WTC11 (cell line): ENCODE measurements around the gene FAHD2A. TPM values are rescaled to one million over a fixed set of nuclear protein-coding genes. Genes with fewer than 3 reads are reported as not detected.

Experiments used
- ATAC-seq: fragments of 200-7000 bp; cut with Tn5 transposase; 2 replicates; pipeline ENCODE4 v1.10.0; 2021; ENCODE audit warnings: mild to moderate bottlenecking, moderate library complexity
- CTCF ChIA-PET: fragments of 300-600 bp; sonication (Branson Sonifier 250); formaldehyde crosslinking; loops from one replicate; lab custom pipeline; 2021; ENCODE audit warnings: antibody characterized with exemption; lab: Charles Lee
- POLR2A ChIA-PET: fragments of 350-600 bp; sonication (Branson Sonifier 250); formaldehyde crosslinking; loops from one replicate; lab custom pipeline; 2021; ENCODE audit warnings: antibody characterized with exemption; lab: Charles Lee
- DNase-seq: peaks from one replicate; pipeline ENCODE4 v3.0.0; 2021; ENCODE audit warnings: low spot score
- H3K27ac Mint-ChIP-seq: 2 replicates; pipeline ENCODE4 v1.8.0; 2021; ENCODE audit warnings: mixed read lengths
- H3K27me3 Mint-ChIP-seq: 2 replicates; pipeline ENCODE4 v1.8.0; 2021; ENCODE audit warnings: low read depth, mild to moderate bottlenecking, moderate library complexity, mixed read lengths
- H3K36me3 Mint-ChIP-seq: 2 replicates; pipeline ENCODE4 v1.8.0; 2021; ENCODE audit warnings: mixed read lengths
- H3K4me1 Mint-ChIP-seq: 2 replicates; pipeline ENCODE4 v1.8.0; 2022; ENCODE audit warnings: mixed read lengths
- H3K4me3 Mint-ChIP-seq: 2 replicates; pipeline ENCODE4 v1.8.0; 2021; ENCODE audit warnings: mild to moderate bottlenecking, moderate library complexity, mixed read lengths
- H3K9me3 Mint-ChIP-seq: 2 replicates; pipeline ENCODE4 v1.8.0; 2021; ENCODE audit warnings: mixed read lengths
- CBFB ChIP-seq: sonication (generic); formaldehyde crosslinking; IDR thresholded peaks from 2 replicates; pipeline ENCODE4 v1.8.1; 2022; ENCODE audit warnings: mild to moderate bottlenecking, low read depth, missing genetic modification reagents
- ELF4 ChIP-seq: sonication (generic); formaldehyde crosslinking; IDR thresholded peaks from 2 replicates; pipeline ENCODE4 v1.8.1; 2022; ENCODE audit warnings: low read depth, mild to moderate bottlenecking, moderate library complexity, missing genetic modification reagents
- ETV6 ChIP-seq: sonication (generic); formaldehyde crosslinking; IDR thresholded peaks from 2 replicates; pipeline ENCODE4 v1.8.1; 2022; ENCODE audit warnings: mild to moderate bottlenecking, missing genetic modification reagents
- FOXK1 ChIP-seq: sonication (generic); formaldehyde crosslinking; IDR thresholded peaks from 2 replicates; pipeline ENCODE4 v1.8.0; 2022; ENCODE audit warnings: mild to moderate bottlenecking, moderate library complexity, missing genetic modification reagents
- FOXP1 ChIP-seq: sonication (generic); formaldehyde crosslinking; IDR thresholded peaks from 2 replicates; pipeline ENCODE4 v1.8.0; 2022; ENCODE audit warnings: missing genetic modification reagents, mild to moderate bottlenecking, moderate library complexity, borderline replicate concordance
- GTF2I ChIP-seq: fragments of 250-450 bp; sonication (Bioruptor Pico); conservative IDR thresholded peaks from 2 replicates; pipeline ENCODE4 v1.4.0; 2021; ENCODE audit warnings: mild to moderate bottlenecking
- NR1H2 ChIP-seq: sonication (generic); formaldehyde crosslinking; IDR thresholded peaks from 2 replicates; pipeline ENCODE4 v1.9.0; 2021; ENCODE audit warnings: mild to moderate bottlenecking, moderate library complexity, missing genetic modification reagents
- NR2C2 ChIP-seq: sonication (generic); formaldehyde crosslinking; IDR thresholded peaks from 2 replicates; pipeline ENCODE4 v1.8.0; 2022; ENCODE audit warnings: mild to moderate bottlenecking, missing genetic modification reagents
- RELA ChIP-seq: sonication (generic); formaldehyde crosslinking; IDR thresholded peaks from 2 replicates; pipeline ENCODE4 v1.8.1; 2022; ENCODE audit warnings: missing genetic modification reagents, mild to moderate bottlenecking, borderline replicate concordance
- RORB ChIP-seq: fragments of 250-450 bp; sonication (Bioruptor Pico); IDR thresholded peaks from 2 replicates; pipeline ENCODE4 v1.9.0; 2021; ENCODE audit warnings: mild to moderate bottlenecking
- SOX15 ChIP-seq: fragments of 250-450 bp; sonication (Bioruptor Pico); IDR thresholded peaks from 2 replicates; pipeline ENCODE4 v1.9.0; 2021; ENCODE audit warnings: mild to moderate bottlenecking
- TEAD1 ChIP-seq: sonication (generic); formaldehyde crosslinking; IDR thresholded peaks from 2 replicates; pipeline ENCODE4 v1.8.0; 2022; ENCODE audit warnings: mild to moderate bottlenecking, missing genetic modification reagents
- ZNF121 ChIP-seq: sonication (generic); formaldehyde crosslinking; IDR thresholded peaks from 2 replicates; pipeline ENCODE4 v1.8.0; 2023; ENCODE audit warnings: missing genetic modification reagents
- ZNF138 ChIP-seq: sonication (generic); formaldehyde crosslinking; conservative IDR thresholded peaks from 2 replicates; pipeline ENCODE4 v1.8.1; 2022; ENCODE audit warnings: mild to moderate bottlenecking, moderate library complexity, missing genetic modification reagents
- ZNF232 ChIP-seq: sonication (generic); formaldehyde crosslinking; IDR thresholded peaks from 2 replicates; pipeline ENCODE4 v1.8.0; 2022; ENCODE audit warnings: mild to moderate bottlenecking, missing genetic modification reagents
- ZNF396 ChIP-seq: fragments of 250-450 bp; sonication (Bioruptor Pico); IDR thresholded peaks from 2 replicates; pipeline ENCODE4 v1.8.0; 2021; ENCODE audit warnings: mild to moderate bottlenecking, moderate library complexity, borderline replicate concordance
- ZNF416 ChIP-seq: fragments of 250-450 bp; sonication (Bioruptor Pico); IDR thresholded peaks from 2 replicates; pipeline ENCODE4 v1.9.0; 2021; ENCODE audit warnings: mild to moderate bottlenecking, inconsistent platforms
- ZNF423 ChIP-seq: fragments of 250-450 bp; sonication (Bioruptor Pico); IDR thresholded peaks from 2 replicates; pipeline ENCODE4 v2.1.2; 2022; ENCODE audit warnings: mild to moderate bottlenecking, moderate library complexity
- ZNF671 ChIP-seq: fragments of 250-450 bp; sonication (Bioruptor Pico); IDR thresholded peaks from 2 replicates; pipeline ENCODE4 v1.8.0; 2021; ENCODE audit warnings: mild to moderate bottlenecking
- total RNA-seq: library from RNA; stranded (reverse); gene quantifications from 3 replicates; pipeline ENCODE4 v1.2.3, GENCODE V29; 2021
- TF ChIP-seq, protein P1 (sequence below): fragments of 250-450 bp; sonication (Bioruptor Pico); conservative IDR thresholded peaks from 2 replicates; pipeline ENCODE4 v1.9.0; 2021; ENCODE audit warnings: mild to moderate bottlenecking
- TF ChIP-seq, protein P2 (sequence below): sonication (generic); formaldehyde crosslinking; IDR thresholded peaks from 2 replicates; pipeline ENCODE4 v1.8.1; 2023; ENCODE audit warnings: mild to moderate bottlenecking, missing genetic modification reagents
- TF ChIP-seq, protein P3 (sequence below): sonication (generic); formaldehyde crosslinking; IDR thresholded peaks from 2 replicates; pipeline ENCODE4 v1.8.1; 2023; ENCODE audit warnings: mild to moderate bottlenecking, missing genetic modification reagents, moderate library complexity
- TF ChIP-seq, protein P4 (sequence below): sonication (generic); formaldehyde crosslinking; IDR thresholded peaks from 2 replicates; pipeline ENCODE4 v1.8.1; 2023; ENCODE audit warnings: mild to moderate bottlenecking, missing genetic modification reagents, moderate library complexity
- TF ChIP-seq, protein P5 (sequence below): sonication (generic); formaldehyde crosslinking; IDR thresholded peaks from 2 replicates; pipeline ENCODE4 v1.8.1; 2023; ENCODE audit warnings: mild to moderate bottlenecking, moderate library complexity, missing genetic modification reagents

The FAHD2A gene
- total RNA-seq, 1 experiment from 2014 or later: 47.9 TPM

DNA sequence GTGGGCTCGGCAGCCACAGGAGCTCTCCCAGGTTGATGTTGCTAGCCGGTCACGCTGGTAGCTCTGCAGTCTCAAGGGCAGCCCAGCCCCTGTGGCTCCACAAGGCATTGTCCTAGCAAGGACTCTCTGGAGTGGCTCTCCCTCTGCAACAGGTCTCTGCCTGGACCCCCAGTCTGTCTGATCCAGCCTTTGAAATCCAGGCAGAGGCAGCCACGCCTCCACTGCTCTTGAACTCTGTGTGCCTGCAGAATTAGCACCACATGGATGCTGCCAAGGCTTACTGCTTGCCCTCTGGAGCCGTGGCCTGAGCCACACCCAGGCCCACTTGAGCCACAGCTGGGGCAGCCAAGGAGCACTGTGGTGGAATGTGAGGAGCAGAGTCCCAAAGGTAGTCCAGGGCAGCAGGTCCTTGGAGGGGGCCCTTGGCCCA lies 43.0 kb upstream of the FAHD2A start:
- Mint-ChIP-seq H3K4me3 (no peak overlapping the region), H3K27me3 (peaks cover 4% of the 10 kb centered on the region; the same call in 1 of the 2 replicates), H3K27ac (no peak overlapping the region), H3K9me3 (peaks cover 10% of the 10 kb centered on the region; the same call in 1 of the 2 replicates), H3K4me1 (no peaks in the 10 kb centered on the region), H3K36me3 (no peaks in the 10 kb centered on the region)
- CTCF ChIA-PET: interaction anchor here (0.9 to 1.3 kb wide), 2 partner anchors 14 to 20 kb away, joined by 3 read pairs; no protein-coding TSS in a partner anchor
- DNase-seq (no peak), ATAC-seq (no peak)
- POLR2A ChIA-PET: no interaction called here
- no peak for TF ChIP-seq FOXP1
- TF ChIP-seq FOXK1 (CRISPR knock-in tag): no peak
- no peak for TF ChIP-seq ZNF121
- TF ChIP-seq NR2C2 (CRISPR knock-in tag): no peak
- no peak for TF ChIP-seq CBFB (CRISPR knock-in tag)
- no peak for TF ChIP-seq GTF2I (CRISPR knock-in tag)
- TF ChIP-seq, protein P1, sequence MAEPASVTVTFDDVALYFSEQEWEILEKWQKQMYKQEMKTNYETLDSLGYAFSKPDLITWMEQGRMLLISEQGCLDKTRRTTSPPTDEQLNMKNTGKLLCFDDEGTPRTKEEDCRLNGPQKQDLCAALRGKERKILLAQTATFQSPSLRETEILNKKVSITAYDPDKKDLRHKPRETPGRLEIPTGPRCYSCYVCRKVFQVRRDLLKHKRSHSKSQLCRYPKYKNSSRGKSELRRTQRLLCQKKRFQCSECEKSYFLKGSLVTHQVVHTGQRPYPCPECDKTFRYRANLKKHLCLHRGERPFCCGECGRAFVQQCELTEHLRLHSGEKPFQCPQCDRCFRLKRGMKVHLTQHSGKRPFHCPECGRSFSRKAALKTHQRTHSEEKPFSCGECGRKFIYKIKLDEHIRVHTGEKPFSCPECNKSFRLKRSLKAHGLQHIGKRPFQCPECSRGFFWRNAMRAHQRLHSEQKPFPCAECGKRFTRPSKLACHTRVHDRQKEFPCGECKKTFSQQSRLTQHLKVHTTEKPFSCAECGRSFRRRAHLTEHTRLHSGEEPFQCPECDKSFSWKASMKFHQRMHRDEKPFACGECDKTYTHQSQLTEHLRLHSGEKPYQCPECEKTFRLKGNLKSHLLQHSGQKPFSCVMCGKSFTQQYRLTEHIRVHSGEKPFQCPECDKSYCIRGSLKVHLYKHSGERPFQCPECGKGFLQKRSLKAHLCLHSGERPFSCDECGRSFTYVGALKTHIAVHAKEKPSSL (CRISPR knock-in tag): no peak
- TF ChIP-seq ZNF671 (CRISPR knock-in tag): no peak
- no peak for TF ChIP-seq SOX15 (CRISPR knock-in tag)
- no peak for TF ChIP-seq TEAD1 (CRISPR knock-in tag)
- TF ChIP-seq ZNF396: no peak

DNA sequence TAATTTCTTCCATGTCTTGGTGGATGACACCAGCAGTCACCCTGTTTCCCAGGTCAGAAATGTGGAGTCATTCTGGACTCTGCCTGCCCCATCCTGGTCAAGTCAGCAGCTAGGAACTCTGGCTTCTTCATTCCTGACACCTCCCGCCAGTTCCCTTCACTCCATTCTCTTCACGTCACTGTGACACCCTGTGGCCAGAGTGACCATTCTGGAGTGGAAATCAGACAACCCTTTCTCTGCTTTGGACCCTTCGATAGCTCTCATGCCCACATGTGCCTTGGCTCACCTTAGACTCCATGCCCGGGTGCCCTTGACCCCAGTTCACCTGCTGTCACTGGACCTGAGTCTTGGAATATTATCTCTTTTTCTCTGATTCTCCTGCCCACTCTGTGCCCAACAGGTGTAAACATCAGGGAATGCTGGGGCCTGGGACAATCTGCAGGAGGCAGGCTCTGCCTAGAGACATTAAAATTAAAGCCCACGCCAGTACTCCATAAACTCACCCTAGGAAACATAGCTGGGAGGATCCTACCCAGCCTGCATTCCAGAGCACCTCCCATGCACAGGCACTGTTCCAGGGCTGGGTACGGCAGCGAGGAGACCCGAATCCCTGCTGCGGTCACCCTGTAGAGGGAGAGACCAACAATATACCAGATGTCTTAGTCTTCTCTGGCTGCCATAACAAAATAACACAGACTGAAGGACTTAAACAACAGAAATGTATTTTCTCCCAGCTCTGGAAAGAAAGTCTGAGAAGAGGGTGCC lies 41.1 kb upstream of the FAHD2A start:
- H3K4me1 Mint-ChIP-seq: no peaks in the 10 kb centered on the region
- H3K36me3 Mint-ChIP-seq: no peaks in the 10 kb centered on the region
- H3K9me3 Mint-ChIP-seq: peaks cover 3% of the 10 kb centered on the region; the same call in 1 of the 2 replicates
- no peaks in the 10 kb centered on the region; the same call in none of the 2 replicates for H3K27me3 Mint-ChIP-seq
- TF ChIP-seq NR1H2 (CRISPR knock-in tag): no peak
- no peak for TF ChIP-seq ZNF138 (CRISPR knock-in tag)
- no peak for TF ChIP-seq ZNF232
- TF ChIP-seq RORB (CRISPR knock-in tag): no peak
- TF ChIP-seq SOX15 (CRISPR knock-in tag): no peak
- TF ChIP-seq, protein P2, sequence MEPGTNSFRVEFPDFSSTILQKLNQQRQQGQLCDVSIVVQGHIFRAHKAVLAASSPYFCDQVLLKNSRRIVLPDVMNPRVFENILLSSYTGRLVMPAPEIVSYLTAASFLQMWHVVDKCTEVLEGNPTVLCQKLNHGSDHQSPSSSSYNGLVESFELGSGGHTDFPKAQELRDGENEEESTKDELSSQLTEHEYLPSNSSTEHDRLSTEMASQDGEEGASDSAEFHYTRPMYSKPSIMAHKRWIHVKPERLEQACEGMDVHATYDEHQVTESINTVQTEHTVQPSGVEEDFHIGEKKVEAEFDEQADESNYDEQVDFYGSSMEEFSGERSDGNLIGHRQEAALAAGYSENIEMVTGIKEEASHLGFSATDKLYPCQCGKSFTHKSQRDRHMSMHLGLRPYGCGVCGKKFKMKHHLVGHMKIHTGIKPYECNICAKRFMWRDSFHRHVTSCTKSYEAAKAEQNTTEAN (CRISPR knock-in tag): no peak
- TF ChIP-seq, protein P3, sequence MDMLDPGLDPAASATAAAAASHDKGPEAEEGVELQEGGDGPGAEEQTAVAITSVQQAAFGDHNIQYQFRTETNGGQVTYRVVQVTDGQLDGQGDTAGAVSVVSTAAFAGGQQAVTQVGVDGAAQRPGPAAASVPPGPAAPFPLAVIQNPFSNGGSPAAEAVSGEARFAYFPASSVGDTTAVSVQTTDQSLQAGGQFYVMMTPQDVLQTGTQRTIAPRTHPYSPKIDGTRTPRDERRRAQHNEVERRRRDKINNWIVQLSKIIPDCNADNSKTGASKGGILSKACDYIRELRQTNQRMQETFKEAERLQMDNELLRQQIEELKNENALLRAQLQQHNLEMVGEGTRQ (CRISPR knock-in tag): no peak
- TF ChIP-seq, protein P4, sequence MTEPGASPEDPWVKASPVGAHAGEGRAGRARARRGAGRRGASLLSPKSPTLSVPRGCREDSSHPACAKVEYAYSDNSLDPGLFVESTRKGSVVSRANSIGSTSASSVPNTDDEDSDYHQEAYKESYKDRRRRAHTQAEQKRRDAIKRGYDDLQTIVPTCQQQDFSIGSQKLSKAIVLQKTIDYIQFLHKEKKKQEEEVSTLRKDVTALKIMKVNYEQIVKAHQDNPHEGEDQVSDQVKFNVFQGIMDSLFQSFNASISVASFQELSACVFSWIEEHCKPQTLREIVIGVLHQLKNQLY (CRISPR knock-in tag): no peak
- TF ChIP-seq ETV6 (CRISPR knock-in tag): no peak
- no peak for TF ChIP-seq ZNF416
- no peak for TF ChIP-seq ZNF671 (CRISPR knock-in tag)
- no peak for TF ChIP-seq RELA (CRISPR knock-in tag)
- TF ChIP-seq ZNF423: no peak
- TF ChIP-seq, protein P1 (CRISPR knock-in tag): no peak
- TF ChIP-seq, protein P5, sequence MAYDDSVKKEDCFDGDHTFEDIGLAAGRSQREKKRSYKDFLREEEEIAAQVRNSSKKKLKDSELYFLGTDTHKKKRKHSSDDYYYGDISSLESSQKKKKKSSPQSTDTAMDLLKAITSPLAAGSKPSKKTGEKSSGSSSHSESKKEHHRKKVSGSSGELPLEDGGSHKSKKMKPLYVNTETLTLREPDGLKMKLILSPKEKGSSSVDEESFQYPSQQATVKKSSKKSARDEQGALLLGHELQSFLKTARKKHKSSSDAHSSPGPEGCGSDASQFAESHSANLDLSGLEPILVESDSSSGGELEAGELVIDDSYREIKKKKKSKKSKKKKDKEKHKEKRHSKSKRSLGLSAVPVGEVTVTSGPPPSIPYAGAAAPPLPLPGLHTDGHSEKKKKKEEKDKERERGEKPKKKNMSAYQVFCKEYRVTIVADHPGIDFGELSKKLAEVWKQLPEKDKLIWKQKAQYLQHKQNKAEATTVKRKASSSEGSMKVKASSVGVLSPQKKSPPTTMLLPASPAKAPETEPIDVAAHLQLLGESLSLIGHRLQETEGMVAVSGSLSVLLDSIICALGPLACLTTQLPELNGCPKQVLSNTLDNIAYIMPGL: no peak
- TF ChIP-seq ELF4 (CRISPR knock-in tag): no peak
- H3K27ac Mint-ChIP-seq: no peak overlapping the region
- DNase-seq: no peak
- no peak for ATAC-seq
- H3K4me3 Mint-ChIP-seq: no peak overlapping the region
- ChIA-PET POLR2A (no interaction called here), CTCF (interaction anchor here (0.8 to 1.6 kb wide), 2 partner anchors 16 to 28 kb away, joined by 3 to 6 read pairs; no protein-coding TSS in a partner anchor)
